Vagina (tissue), 2 donors: Measurements from ENCODE around the gene CELA1.

Source experiments
- CTCF ChIP-seq, 3 experiments: fragments of 450-650 bp in 2 of 3; fragments of 200-600 bp in 1 of 3; sonication (generic) in 1 of 3; IDR thresholded peaks; one replicate each; pipeline ENCODE4 v1.5.1; 2017 to 2019; ENCODE audit warnings: antibody characterized with exemption in 3 of 3, mild to moderate bottlenecking in 2 of 3, moderate library complexity in 2 of 3
- POLR2A ChIP-seq, 2 donors: fragments of 450-650 bp; IDR thresholded peaks; one replicate each; pipeline ENCODE4 v1.6.1; 2017; ENCODE audit warnings: antibody characterized with exemption in 2 of 2, mild to moderate bottlenecking in 2 of 2, moderate library complexity in 2 of 2
- POLR2AphosphoS5 ChIP-seq, 2 donors: sonication (generic); formaldehyde crosslinking; IDR thresholded peaks; one replicate each; pipeline ENCODE4 v1.9.0; 2017; ENCODE audit warnings: antibody characterized with exemption in 2 of 2, mild to moderate bottlenecking in 2 of 2, low read depth in 1 of 2; ENCODE audit not compliant: insufficient read depth in 1 of 2

DNA sequence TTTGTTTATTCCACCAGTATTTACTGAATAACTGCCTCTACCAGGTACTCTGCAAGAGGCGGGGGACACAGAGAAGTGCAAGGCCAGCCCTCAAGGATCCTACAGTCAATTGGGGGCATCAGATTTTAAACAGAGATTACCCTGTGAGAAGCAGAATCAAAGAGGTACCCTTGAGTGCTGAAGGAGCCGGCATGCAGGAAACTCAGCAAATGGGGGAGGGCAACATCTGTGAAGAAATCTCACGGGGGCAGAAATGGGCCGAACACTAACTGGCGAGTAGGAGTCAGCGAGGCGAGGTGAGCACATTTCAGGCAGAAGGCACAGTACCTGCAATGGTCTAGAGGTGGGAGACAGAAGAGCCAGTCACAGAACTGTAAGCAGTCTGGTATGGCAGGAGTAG, 35.7 kb upstream of the CELA1 start:
- TF ChIP-seq POLR2A (IDR thresholded peaks at IDR 0.05) (no peak), CTCF (IDR thresholded peaks at IDR 0.05) (no peak), POLR2AphosphoS5 (IDR thresholded peaks at IDR 0.05; ENCODE audit: insufficient read depth in 1 of 2, low read depth in 1 of 2) (no peak)
